OCI-M2 (cell line): ENCODE results near the gene ZNRF2.
"Not testable (repeated sequence)": the region's sequence is repeated elsewhere in the genome, so short reads cannot be mapped to it uniquely, and the experiment has no call there.

Experiments
- DNase-seq: peaks from one replicate; lab custom pipeline; 2025; ENCODE audit not compliant: unreplicated experiment; lab: John Stamatoyannopoulos, UW

Gene ZNRF2

GRCh38 chr7:30353932-30354607, 69.7 kb downstream of the ZNRF2 start:
- DNase-seq: no peak

DNA sequence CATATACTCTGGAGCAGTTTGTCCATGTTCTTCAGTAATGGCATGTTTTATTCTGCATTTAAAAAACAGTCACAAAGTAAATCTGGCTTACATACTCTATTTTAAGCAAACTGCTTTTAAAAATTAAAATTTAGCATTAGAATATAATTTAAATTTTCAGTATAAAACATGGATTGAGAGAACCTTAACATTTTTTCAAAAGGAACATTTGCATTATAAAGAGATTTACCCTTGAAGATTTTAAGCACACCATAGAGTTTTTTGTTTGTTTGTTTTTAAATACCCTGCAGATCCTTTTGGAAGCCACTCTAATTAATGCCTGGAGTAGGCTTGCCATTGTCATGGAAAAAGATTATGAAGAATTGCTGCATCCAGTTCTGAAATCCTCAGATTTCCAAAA, 70.4 kb downstream of the ZNRF2 start:
- no peak for DNase-seq

DNA sequence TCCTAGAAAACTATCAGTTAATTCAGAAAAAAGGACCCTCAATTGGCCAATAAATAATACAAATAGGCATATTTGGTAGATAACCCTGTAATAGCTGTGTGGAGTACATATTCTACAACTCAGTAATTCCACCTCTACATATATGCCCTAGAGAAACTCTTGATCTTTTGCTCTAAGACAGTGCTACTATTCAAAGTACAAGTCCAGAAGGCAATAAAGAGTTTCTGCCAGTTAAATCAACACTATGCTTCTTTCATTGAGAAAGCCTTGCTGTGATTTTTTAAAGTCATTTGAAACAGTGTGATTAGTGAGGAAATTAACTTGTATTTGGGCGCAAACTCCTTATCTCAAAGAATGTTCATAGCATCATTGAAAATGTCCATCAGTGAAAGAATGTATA, 75.6 kb downstream of the ZNRF2 start:
- no peak for DNase-seq

DNA sequence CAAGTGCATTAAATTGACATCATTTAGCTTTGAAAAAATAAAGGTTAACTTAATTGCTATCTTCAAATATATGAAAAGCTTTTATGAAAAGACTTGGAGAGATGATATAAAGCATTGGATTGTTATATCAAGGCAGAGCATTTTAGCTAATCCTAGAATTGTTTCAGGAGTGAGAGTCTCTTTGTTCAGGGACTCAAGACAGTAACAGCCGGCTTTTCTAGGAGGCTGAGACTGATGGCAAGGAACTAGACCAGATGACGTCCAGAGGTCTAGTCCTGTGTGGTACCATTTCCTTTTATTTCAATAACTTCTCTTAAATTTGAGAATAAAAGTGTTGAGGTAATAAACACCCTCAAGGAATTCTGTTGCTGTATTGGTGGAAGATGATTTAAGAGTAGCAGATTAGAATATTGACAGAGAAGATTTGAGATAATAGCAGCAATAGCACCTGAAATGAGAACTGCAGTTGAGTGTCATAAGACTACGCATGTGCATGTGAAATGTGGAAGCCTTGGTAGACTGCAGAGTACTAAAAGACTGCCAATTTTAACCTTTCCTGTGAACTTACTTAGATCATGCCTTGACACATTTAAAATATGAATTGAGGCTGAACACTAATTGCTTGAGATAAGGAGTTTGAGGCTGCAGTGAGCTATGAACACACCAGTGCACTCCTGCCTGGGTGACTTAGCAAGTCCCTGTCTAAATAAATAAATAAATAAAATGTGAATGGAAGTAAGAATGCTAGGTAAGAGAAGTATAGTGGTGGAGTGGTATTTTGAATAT, 79.6 kb downstream of the ZNRF2 start:
- no peak for DNase-seq

DNA sequence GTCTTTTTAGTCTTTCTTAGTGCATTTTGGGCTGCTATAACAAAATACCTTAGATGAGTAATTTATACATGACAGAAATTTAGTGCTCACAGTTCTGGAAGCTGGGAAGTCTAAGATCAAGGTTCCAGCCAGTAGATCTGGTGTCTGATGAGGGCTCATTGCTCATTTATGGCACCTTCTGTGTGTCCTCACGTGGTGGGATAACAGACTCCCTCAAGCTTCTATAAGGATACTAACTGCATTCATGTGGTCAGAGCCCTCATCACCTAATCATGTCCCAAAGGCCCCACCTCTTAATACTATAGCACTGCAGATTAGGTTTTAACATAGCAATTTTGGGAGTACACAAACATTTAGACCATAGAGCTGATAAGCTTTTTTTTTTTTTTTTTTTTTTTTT, 80.4 kb downstream of the ZNRF2 start:
- no peak for DNase-seq

GRCh38 chr7:30365621-30366020, 81.2 kb downstream of the ZNRF2 start:
- DNase-seq: no peak

DNA sequence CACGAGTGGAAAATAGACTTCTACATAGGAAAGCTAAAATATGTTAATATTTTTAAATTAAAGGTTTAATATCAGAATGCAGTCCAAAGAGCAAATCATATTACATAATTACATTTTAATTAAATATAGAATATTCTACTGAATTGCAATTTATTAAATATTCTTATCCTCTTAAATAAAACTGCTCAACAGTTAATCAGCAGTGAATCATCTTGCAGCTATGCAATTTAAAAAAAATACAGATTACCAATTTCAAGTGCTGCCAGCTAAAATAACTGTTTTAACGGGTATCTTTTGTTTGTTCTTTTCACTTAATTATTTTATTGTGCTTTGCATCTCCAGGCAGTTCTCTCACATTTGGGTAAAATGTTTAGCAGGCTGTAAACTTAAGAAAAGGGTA, 82.2 kb downstream of the ZNRF2 start:
- no peak for DNase-seq

GRCh38 chr7:30367561-30367960, 83.2 kb downstream of the ZNRF2 start:
- DNase-seq: no peak

GRCh38 chr7:30369879-30370278, 85.5 kb downstream of the ZNRF2 start:
- DNase-seq: no peak

DNA sequence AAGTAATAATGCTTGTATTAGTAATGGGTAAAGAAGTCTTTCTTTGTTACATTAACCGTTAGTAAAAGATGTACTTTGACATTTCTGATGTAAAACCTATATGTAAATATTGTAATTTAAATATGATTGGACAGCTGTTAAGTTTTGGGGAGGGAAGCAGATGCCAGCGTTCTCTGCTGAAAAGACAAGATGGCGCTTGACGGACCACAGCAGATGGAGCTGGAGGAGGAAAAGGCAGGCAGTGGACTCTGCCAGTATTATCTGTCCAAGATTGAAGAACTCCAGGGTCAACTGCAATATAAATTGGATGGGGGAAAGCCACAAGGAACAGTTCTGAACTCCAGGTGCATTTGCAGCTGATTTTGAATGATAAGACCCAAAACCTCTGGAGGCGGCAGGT, 86.9 kb downstream of the ZNRF2 start:
- no peak for DNase-seq

DNA sequence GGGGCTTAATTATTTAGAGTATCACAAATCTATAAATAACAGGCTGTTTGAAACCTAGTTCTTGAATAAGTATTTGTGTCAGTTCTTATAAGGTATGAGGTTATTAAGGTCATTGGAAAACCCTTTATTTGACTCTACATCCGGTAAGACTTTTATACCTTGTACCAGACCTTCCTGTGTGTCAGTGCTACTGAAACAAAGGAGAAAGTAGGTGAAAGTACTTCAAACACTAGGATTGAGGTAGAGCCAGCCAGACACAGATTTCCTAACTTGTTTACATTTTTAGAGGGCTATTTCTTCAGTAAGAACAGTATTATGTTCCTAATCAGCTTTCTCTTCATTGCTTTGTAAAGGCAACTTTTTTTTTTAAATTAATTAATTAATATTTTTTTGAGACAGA, 93.9 kb downstream of the ZNRF2 start:
- no peak for DNase-seq

- no peak for DNase-seq
These were observed 94.7 kb downstream of the ZNRF2 start for GRCh38 chr7:30379131-30379530.

- DNase-seq: no peak
These were observed 95.3 kb downstream of the ZNRF2 start for GRCh38 chr7:30379741-30380140.

- no peak for DNase-seq
These were observed 95.9 kb downstream of the ZNRF2 start for GRCh38 chr7:30380294-30380693.

DNA sequence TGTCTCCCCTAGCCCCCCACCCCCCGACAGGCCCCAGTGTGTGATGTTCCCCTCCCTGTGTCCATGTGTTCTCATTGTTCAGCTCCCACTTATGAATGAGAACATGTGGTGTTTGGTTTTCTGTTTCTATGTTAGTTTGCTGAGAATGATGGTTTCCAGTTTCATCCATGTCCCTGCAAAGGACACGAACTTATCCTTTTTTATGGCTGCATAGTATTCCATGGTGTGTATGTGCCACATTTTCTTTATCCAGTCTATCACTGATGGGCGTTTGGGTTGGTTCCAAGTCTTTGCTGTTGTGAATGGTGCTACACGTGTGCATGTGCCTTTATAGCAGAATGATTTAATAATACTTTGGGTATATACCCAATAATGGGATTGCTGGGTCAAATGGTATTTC, 96.4 kb downstream of the ZNRF2 start:
- not testable (repeated sequence) for DNase-seq

GRCh38 chr7:30382607-30383006, 98.2 kb downstream of the ZNRF2 start:
- DNase-seq: no peak

DNA sequence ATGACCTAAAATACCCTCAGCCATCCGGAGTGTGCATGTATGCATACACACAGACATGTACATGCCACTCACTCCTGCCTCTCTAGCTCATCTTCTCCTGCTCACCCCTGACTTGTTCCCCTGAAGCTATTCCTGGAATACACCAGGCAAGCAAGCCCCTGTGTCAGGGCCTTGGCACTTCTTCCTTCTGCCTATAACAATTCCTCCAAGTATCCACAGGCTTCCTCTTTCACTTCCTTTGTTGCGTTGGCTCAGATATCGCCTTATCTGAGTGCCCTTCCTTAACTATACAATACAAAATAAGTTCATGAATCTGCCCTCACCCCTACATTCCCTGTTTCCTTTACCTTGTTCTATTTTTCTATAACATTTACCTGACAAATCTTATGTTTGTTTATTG, 105.4 kb downstream of the ZNRF2 start:
- DNase-seq: no peak

- no peak for DNase-seq
These were observed 106.6 kb downstream of the ZNRF2 start for GRCh38 chr7:30390736-30391636.

GRCh38 chr7:30391806-30392205, 107.4 kb downstream of the ZNRF2 start:
- DNase-seq: no peak

DNA sequence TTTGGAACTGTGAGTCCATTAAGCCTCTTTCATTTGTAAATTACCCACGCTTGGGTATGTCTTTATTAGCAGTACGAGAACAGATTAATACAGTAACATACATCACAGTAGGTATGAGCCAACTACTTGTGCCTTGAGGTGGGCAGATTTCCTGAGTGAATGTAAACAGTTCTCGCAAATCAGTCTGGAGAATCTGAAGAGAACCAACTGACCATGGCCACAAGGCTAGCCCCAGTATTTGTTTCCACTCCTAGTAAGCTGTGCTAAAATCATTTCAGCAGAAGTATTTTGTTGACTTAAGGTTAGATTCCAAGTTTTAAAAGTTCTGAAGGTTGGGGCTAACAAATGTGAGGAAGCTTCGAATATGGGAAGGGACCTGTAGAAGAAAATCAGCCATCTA, 111.3 kb downstream of the ZNRF2 start:
- no peak for DNase-seq

GRCh38 chr7:30396389-30396788, 112.0 kb downstream of the ZNRF2 start:
- DNase-seq: no peak

GRCh38 chr7:30403477-30403876, 119.1 kb downstream of the ZNRF2 start:
- DNase-seq: no peak
